SK-N-SH (cell line): ENCODE results near the gene ALKBH6. TPM values are rescaled to one million over a fixed set of nuclear protein-coding genes. Genes with fewer than 3 reads are reported as not detected.

Source experiments
- CTCF ChIA-PET: fragments of 300-600, 350-600 bp; formaldehyde crosslinking; extraction: SDS; loops from one replicate; lab custom pipeline; 2021; lab: Yijun Ruan, JAX
- POLR2A ChIA-PET: fragments of 350-600 bp; sonication (Branson Sonifier 250); formaldehyde crosslinking; extraction: SDS; loops from one replicate; lab custom pipeline; 2020; ENCODE audit warnings: antibody characterized with exemption, inconsistent platforms; lab: Yijun Ruan, JAX
- DNase-seq: peaks from one replicate; pipeline ENCODE4 v3.0.0; 2012
- H2AFZ ChIP-seq: fragments of 200-600 bp; sonication (generic); 2 replicates; pipeline ENCODE4 v1.8.1; 2016; ENCODE audit warnings: antibody characterized with exemption, mild to moderate bottlenecking, low read depth
- H3F3A ChIP-seq: fragments of 200-600 bp; sonication (generic); replicated peaks from 2 replicates; pipeline ENCODE3; 2016; ENCODE audit warnings: antibody characterized with exemption, mild to moderate bottlenecking; ENCODE audit not compliant: insufficient read depth
- H3K27ac ChIP-seq, 2 experiments: fragments of 200-500 bp in 1 of 2; fragments of 200-600 bp in 1 of 2; sonication (Bioruptor generic) in 1 of 2; sonication (generic), shearing (Covaris generic) in 1 of 2; 2 replicates each; pipeline versions ENCODE4 v1.5.1 to v1.6.1; 2014 to 2016; ENCODE audit warnings: low read depth in 2 of 2, inconsistent platforms in 1 of 2, low read length in 1 of 2, mild to moderate bottlenecking in 1 of 2, mixed read lengths in 1 of 2
- H3K27me3 ChIP-seq: fragments of 200-600 bp; sonication (generic), shearing (Covaris generic); 2 replicates; pipeline ENCODE4 v1.6.1; 2016; ENCODE audit warnings: mixed run types; ENCODE audit not compliant: insufficient read depth
- H3K36me3 ChIP-seq, 2 experiments: fragments of 200-500 bp in 1 of 2; fragments of 200-600 bp in 1 of 2; sonication (Bioruptor generic) in 1 of 2; sonication (generic) in 1 of 2; replicated peaks in 1 of 2; 2 replicates each; pipeline versions ENCODE3 to v1.5.1; 2014 to 2016; ENCODE audit warnings: low read length in 1 of 2, mild to moderate bottlenecking in 1 of 2; ENCODE audit not compliant: insufficient read depth in 2 of 2, control insufficient read depth in 1 of 2
- H3K4me1 ChIP-seq, 2 experiments: fragments of 200-500 bp in 1 of 2; fragments of 200-600 bp in 1 of 2; sonication (Bioruptor generic) in 1 of 2; sonication (generic), shearing (Covaris generic) in 1 of 2; 2 replicates each; pipeline versions ENCODE4 v1.5.1 to v1.6.1; 2014 to 2016; ENCODE audit warnings: low read depth in 1 of 2, low read length in 1 of 2, mixed run types in 1 of 2; ENCODE audit not compliant: insufficient read depth in 2 of 2, control insufficient read depth in 1 of 2
- H3K4me2 ChIP-seq: fragments of 200-600 bp; sonication (generic), shearing (Covaris generic); 2 replicates; pipeline ENCODE4 v1.6.1; 2017; ENCODE audit warnings: mixed run types
- H3K4me3 ChIP-seq, 2 experiments: fragments of 200-500 bp in 1 of 2; fragments of 200-600 bp in 1 of 2; sonication (Bioruptor generic) in 1 of 2; sonication (generic), shearing (Covaris generic) in 1 of 2; 2 replicates each; pipeline versions ENCODE4 v1.5.1 to v1.8.1; 2014 to 2016; ENCODE audit warnings: low read depth in 2 of 2, inconsistent platforms in 1 of 2, low read length in 1 of 2, mild to moderate bottlenecking in 1 of 2, mixed read lengths in 1 of 2, moderate library complexity in 1 of 2
- H3K79me2 ChIP-seq: fragments of 200-600 bp; sonication (generic); 2 replicates; pipeline ENCODE4 v1.8.1; 2017; ENCODE audit warnings: mild to moderate bottlenecking; ENCODE audit not compliant: insufficient read depth
- H3K9ac ChIP-seq: fragments of 200-600 bp; sonication (generic); 2 replicates; pipeline ENCODE4 v1.6.1; 2017; ENCODE audit warnings: mixed run types
- H3K9me2 ChIP-seq: fragments of 200-600 bp; sonication (generic); 2 replicates; pipeline ENCODE4 v1.6.1; 2017; ENCODE audit warnings: mixed run types
- H3K9me3 ChIP-seq: fragments of 200-600 bp; sonication (generic); 2 replicates; pipeline ENCODE4 v1.6.1; 2017; ENCODE audit warnings: mixed run types, mild to moderate bottlenecking, moderate library complexity
- H4K20me1 ChIP-seq: fragments of 200-600 bp; sonication (generic); 2 replicates; pipeline ENCODE4 v1.6.1; 2017; ENCODE audit warnings: mild to moderate bottlenecking, mixed run types; ENCODE audit not compliant: insufficient read depth
- GABPA ChIP-seq: IDR thresholded peaks from 2 replicates; pipeline ENCODE4 v1.4.0; 2012; ENCODE audit warnings: low read depth, mild to moderate bottlenecking
- IRF3 ChIP-seq: fragments of 150-350 bp; IDR thresholded peaks from 2 replicates; pipeline ENCODE4 v1.6.1; 2016; ENCODE audit warnings: mild to moderate bottlenecking, low read depth, low read length
- MXI1 ChIP-seq: IDR thresholded peaks from 2 replicates; pipeline ENCODE4 v1.6.1; 2012; ENCODE audit warnings: mild to moderate bottlenecking, low read depth, low read length, improper control_type of control experiment
- NRF1 ChIP-seq: IDR thresholded peaks from 2 replicates; pipeline ENCODE4 v1.6.1; 2012; ENCODE audit warnings: low read depth, mild to moderate bottlenecking, low read length
- RAD21 ChIP-seq: IDR thresholded peaks from 2 replicates; pipeline ENCODE4 v1.6.1; 2012; ENCODE audit warnings: mild to moderate bottlenecking, low read length
- RCOR1 ChIP-seq: fragments of 150-350 bp; IDR thresholded peaks from 2 replicates; pipeline ENCODE4 v1.6.1; 2017; ENCODE audit warnings: antibody characterized with exemption, low read length
- RFX5 ChIP-seq: IDR thresholded peaks from 2 replicates; pipeline ENCODE4 v1.6.1; 2012; ENCODE audit warnings: mild to moderate bottlenecking, improper control_type of control experiment, low read length
- SMC3 ChIP-seq: IDR thresholded peaks from 2 replicates; pipeline ENCODE4 v1.6.1; 2012; ENCODE audit warnings: low read depth, low read length, improper control_type of control experiment
- TAF1 ChIP-seq: IDR thresholded peaks from 2 replicates; pipeline ENCODE4 v1.6.1; 2012; ENCODE audit warnings: low read depth, mild to moderate bottlenecking, low read length, moderate library complexity, borderline replicate concordance
- USF1 ChIP-seq: IDR thresholded peaks from 2 replicates; pipeline ENCODE4 v1.4.0; 2012; ENCODE audit warnings: low read depth, borderline replicate concordance
- WGBS: methylation state at CpG from one replicate; pipeline ENCODE4 v1.1.6; 2017; ENCODE audit warnings: low lambda C conversion rate; 5-methylcytosine and 5-hydroxymethylcytosine counted together
- polyA plus RNA-seq, 3 experiments: library from polyadenylated mRNA; depleted of rRNA; stranded (reverse); fragments of >200 nt; gene quantifications; 2 replicates each; pipeline ENCODE4 v1.2.3, GENCODE V29; 2012
- TF ChIP-seq, protein P1 (sequence below): IDR thresholded peaks from 2 replicates; pipeline ENCODE4; 2012

ALKBH6 gene
- polyA plus RNA-seq, 1 of the 3 experiments (the other 2 are of a cell fraction), result 29.9 TPM

DNA sequence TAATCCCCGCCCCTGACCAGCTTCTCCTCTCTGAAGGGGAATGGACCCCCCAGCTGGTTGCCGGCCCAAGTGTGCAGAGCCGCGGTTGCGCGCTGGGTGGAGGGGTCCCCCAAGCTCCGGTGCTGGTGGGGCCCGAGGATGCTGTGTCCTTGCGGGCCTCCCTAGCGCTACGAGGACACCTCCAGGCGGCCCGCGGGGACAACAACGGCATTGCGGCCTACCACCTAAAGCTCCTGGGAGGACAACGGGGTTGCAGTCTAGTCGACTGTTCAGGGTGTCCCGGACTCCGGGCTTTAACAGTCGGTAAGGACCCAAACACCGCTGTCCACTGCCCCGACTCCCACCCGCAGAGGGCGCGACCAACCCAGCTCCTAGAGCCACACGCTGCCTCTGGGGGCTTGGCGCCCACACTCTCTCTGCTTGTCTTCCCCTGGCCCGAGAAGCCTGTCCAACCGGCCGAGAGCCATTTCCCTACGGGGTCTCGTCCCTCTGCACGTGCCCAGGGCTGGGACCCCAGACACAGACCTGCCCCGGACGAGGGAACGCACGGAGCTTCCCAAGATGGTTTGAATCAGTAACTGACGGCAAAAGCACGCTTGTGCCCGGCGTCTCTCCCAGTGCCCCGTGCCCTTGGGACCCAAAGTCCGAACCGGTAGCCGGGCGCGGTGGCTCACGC is 20.0 kb downstream of the ALKBH6 start:
- peaks cover 26% of the 10 kb centered on the region for H3K79me2 ChIP-seq
- no peak overlapping the region for H3K9ac ChIP-seq
- peak overlapping the region; percentile 99 for H2AFZ ChIP-seq
- H3K27ac ChIP-seq, result no peak overlapping the region; a peak in 1 of 4 replicates
- H4K20me1 ChIP-seq, result no peaks in the 10 kb centered on the region
- H3K4me1 ChIP-seq, result peaks cover 11 to 18% of the 10 kb centered on the region in 2 experiments; a peak in 1 of 4 replicates
- DNase-seq, result peak; percentile 62
- no peaks in the 10 kb centered on the region for H3K27me3 ChIP-seq
- TF ChIP-seq RAD21, result peak; percentile 42
- TF ChIP-seq, protein P1, sequence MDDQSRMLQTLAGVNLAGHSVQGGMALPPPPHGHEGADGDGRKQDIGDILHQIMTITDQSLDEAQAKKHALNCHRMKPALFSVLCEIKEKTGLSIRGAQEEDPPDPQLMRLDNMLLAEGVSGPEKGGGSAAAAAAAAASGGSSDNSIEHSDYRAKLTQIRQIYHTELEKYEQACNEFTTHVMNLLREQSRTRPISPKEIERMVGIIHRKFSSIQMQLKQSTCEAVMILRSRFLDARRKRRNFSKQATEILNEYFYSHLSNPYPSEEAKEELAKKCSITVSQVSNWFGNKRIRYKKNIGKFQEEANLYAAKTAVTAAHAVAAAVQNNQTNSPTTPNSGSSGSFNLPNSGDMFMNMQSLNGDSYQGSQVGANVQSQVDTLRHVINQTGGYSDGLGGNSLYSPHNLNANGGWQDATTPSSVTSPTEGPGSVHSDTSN, result no peak
- ChIA-PET POLR2A (interaction anchor here (1.2 kb wide), 1 partner anchor 15 kb away, joined by 4 read pairs; the partner anchor contains the start of gene SYNE4), CTCF (interaction anchor here (0.7 to 1.7 kb wide), 13 partner anchors 10 to 124 kb away, joined by 3 to 8 read pairs (median 3); partner anchors contain the start of gene ALKBH6)
- peaks cover 3% of the 10 kb centered on the region for H3F3A ChIP-seq
- peak overlapping the region; percentile 99 for H3K4me2 ChIP-seq
- H3K4me3 ChIP-seq, result peak overlapping the region in 1 of 2 experiments; percentile 83; a peak in 1 of 4 replicates
- H3K9me2 ChIP-seq, result no peaks in the 10 kb centered on the region
- H3K36me3 ChIP-seq, result peaks cover 0 to 3% of the 10 kb centered on the region in 2 experiments
- WGBS, result 60% methylated on average over 32 of the region's 49 CpGs
- no peaks in the 10 kb centered on the region for H3K9me3 ChIP-seq

- Histone ChIP-seq H3K9me2 (no peaks in the 10 kb centered on the region), H4K20me1 (no peaks in the 10 kb centered on the region), H3K4me1 (peaks cover 11 to 18% of the 10 kb centered on the region in 2 experiments; a peak in 1 of 4 replicates), H3K4me2 (no peak overlapping the region), H3K9ac (no peak overlapping the region), H3F3A (no peaks in the 10 kb centered on the region), H3K79me2 (peaks cover 26% of the 10 kb centered on the region), H3K4me3 (no peak overlapping the region), H3K27me3 (no peaks in the 10 kb centered on the region), H2AFZ (no peak overlapping the region), H3K9me3 (no peaks in the 10 kb centered on the region), H3K36me3 (peaks cover 0 to 3% of the 10 kb centered on the region in 2 experiments), H3K27ac (no peak overlapping the region)
- WGBS, result 92% methylated on average over 8 of the region's 8 CpGs
- DNase-seq, result no peak
- TF ChIP-seq IRF3 (no peak), SMC3 (no peak), GABPA (no peak), USF1 (no peak), MXI1 (no peak), TAF1 (no peak), RFX5 (no peak), NRF1 (no peak), RCOR1 (no peak)
- POLR2A ChIA-PET, result no interaction called here
- CTCF ChIA-PET, result interaction anchor here (0.7 to 1.7 kb wide), 8 partner anchors 11 to 123 kb away, joined by 3 to 8 read pairs (median 4); no protein-coding TSS in a partner anchor
Measured at GRCh38 chr19:35992907-35993765, 20.9 kb downstream of the ALKBH6 start.
